IPS-20b (cell line): Measurements from ENCODE around the gene NAGK.
"Not testable (repeated sequence)": the region's sequence is repeated elsewhere in the genome, so short reads cannot be mapped to it uniquely, and the experiment has no call there.

Experiments used
- H3K27ac ChIP-seq: one replicate; pipeline ENCODE4 v1.5.1; 2013; ENCODE audit warnings: low read length
- H3K27me3 ChIP-seq: 2 replicates; pipeline ENCODE4 v1.6.1; 2013; ENCODE audit warnings: mild to moderate bottlenecking, low read length, inconsistent platforms; ENCODE audit not compliant: insufficient read depth
- H3K36me3 ChIP-seq: 2 replicates; pipeline ENCODE4 v1.6.1; 2013; ENCODE audit warnings: low read depth, mild to moderate bottlenecking, inconsistent platforms, low read length, moderate library complexity; ENCODE audit not compliant: insufficient read depth
- H3K4me1 ChIP-seq: 2 replicates; pipeline ENCODE4 v1.6.1; 2013; ENCODE audit warnings: mild to moderate bottlenecking, control low read depth, inconsistent platforms, low read length, moderate library complexity; ENCODE audit not compliant: insufficient read depth
- H3K4me3 ChIP-seq: 2 replicates; pipeline ENCODE4 v1.5.1; 2013; ENCODE audit warnings: mild to moderate bottlenecking, low read length, inconsistent platforms
- H3K9ac ChIP-seq: 2 replicates; pipeline ENCODE4 v1.6.1; 2013; ENCODE audit warnings: low read depth, mild to moderate bottlenecking, inconsistent platforms, low read length, moderate library complexity
- H3K9me3 ChIP-seq: 2 replicates; pipeline ENCODE4 v1.6.1; 2013; ENCODE audit warnings: mild to moderate bottlenecking, low read depth, low read length, inconsistent platforms; ENCODE audit not compliant: insufficient read depth

The NAGK gene

GRCh38 chr2:71068218-71069035 lies at the start of gene NAGK:
Gene NAGK, plus strand, starts transcription at chr2:71068648. Its CDS starts 36 bp downstream, at chr2:71068684.
- Histone ChIP-seq H3K36me3 (peaks cover 23% of the 10 kb centered on the region), H3K27me3 (peaks cover 15% of the 10 kb centered on the region; the same call in 1 of the 2 replicates), H3K4me1 (no peaks in the 10 kb centered on the region), H3K9ac (peak within 1 kb of the TSS; percentile 72; the same call in 1 of the 2 replicates), H3K27ac (peak within 1 kb of the TSS; percentile 6), H3K4me3 (peak within 1 kb of the TSS; percentile 88), H3K9me3 (no peaks in the 10 kb centered on the region)

GRCh38 chr2:71019989-71020388 lies 48.5 kb upstream of the NAGK start:
- not testable (repeated sequence) for H3K9me3 ChIP-seq, H3K27me3 ChIP-seq, H3K4me3 ChIP-seq, H3K4me1 ChIP-seq, H3K9ac ChIP-seq, H3K36me3 ChIP-seq, H3K27ac ChIP-seq

- not testable (repeated sequence) for H3K9ac ChIP-seq, H3K4me1 ChIP-seq, H3K36me3 ChIP-seq, H3K27me3 ChIP-seq, H3K4me3 ChIP-seq, H3K9me3 ChIP-seq, H3K27ac ChIP-seq
Observed at GRCh38 chr2:71021394-71021793, 47.1 kb upstream of the NAGK start.

- H3K27me3 ChIP-seq, H3K4me3 ChIP-seq, H3K9ac ChIP-seq, H3K9me3 ChIP-seq, H3K4me1 ChIP-seq, H3K36me3 ChIP-seq, H3K27ac ChIP-seq: not testable (repeated sequence)
Observed at GRCh38 chr2:71023553-71024243, 44.8 kb upstream of the NAGK start.

DNA sequence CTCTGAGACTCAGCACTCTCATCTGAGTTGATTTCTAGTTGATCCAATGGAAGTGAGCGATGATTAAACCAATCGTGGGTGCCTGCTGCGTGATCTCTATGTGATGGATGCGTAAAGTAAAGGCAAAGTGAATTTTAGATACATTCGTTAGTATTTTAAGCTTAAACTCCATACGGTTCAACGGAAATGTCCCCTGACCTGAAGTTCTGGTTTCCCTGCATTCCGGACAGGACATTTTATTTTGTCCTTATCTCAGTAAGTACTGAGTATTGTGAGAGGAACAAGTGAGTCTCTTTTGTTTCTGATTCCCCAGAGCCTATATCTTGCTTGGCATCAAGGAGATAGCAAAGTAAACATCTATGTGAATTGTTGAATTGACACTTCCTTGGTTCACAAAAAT lies 32.2 kb upstream of the NAGK start:
- not testable (repeated sequence) for H3K27ac ChIP-seq, H3K27me3 ChIP-seq, H3K4me1 ChIP-seq, H3K36me3 ChIP-seq, H3K9me3 ChIP-seq, H3K4me3 ChIP-seq, H3K9ac ChIP-seq

DNA sequence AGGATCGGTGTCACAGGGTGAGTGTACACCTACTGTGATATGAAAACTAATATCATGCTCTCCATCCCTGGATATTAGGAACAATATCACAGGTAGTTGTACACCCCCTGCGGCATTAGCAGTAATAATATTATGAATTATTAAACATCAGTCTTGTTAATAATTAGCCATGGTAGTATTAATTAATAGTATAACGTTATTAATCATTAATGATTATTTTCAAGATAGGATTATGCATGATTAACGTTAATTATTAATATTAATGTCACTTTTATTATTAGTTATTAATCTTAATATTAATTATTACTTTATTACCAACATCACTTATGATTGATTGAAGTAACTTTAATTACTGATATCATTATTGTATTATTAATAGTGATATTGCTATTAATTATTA lies 26.2 kb upstream of the NAGK start:
- no peak overlapping the region for H3K27ac ChIP-seq
- no peaks in the 10 kb centered on the region for H3K4me1 ChIP-seq
- no peak overlapping the region for H3K4me3 ChIP-seq
- no peaks in the 10 kb centered on the region for H3K36me3 ChIP-seq
- no peaks in the 10 kb centered on the region for H3K9me3 ChIP-seq
- H3K9ac ChIP-seq = no peak overlapping the region
- H3K27me3 ChIP-seq = no peaks in the 10 kb centered on the region; the same call in 1 of the 2 replicates

GRCh38 chr2:71043531-71044407 lies 24.7 kb upstream of the NAGK start:
- Histone ChIP-seq H3K36me3 (no peaks in the 10 kb centered on the region), H3K27ac (no peak overlapping the region), H3K27me3 (no peaks in the 10 kb centered on the region; the same call in 1 of the 2 replicates), H3K9me3 (no peaks in the 10 kb centered on the region), H3K9ac (no peak overlapping the region), H3K4me3 (no peak overlapping the region), H3K4me1 (no peaks in the 10 kb centered on the region)

DNA sequence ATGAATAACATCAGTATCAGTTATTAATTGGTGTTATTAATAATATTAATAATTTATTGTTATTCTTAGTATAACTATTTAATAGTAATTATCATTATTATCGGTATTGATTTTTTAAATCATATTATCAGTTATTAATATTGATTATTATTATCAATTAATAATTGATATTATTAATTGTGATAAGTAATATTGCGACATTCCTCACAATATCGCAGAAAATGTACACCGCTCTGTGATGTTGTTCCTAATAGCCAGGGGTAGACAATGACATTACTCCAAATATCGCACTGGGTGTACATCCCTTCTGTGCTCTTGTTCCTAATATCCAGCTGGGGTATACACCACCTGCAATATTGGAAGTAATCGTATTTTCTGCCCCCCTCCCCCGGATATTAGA lies 23.3 kb upstream of the NAGK start:
- Histone ChIP-seq H3K27ac (no peak overlapping the region), H3K4me3 (no peak overlapping the region), H3K36me3 (no peaks in the 10 kb centered on the region), H3K9me3 (no peaks in the 10 kb centered on the region), H3K4me1 (no peaks in the 10 kb centered on the region), H3K9ac (no peak overlapping the region), H3K27me3 (no peaks in the 10 kb centered on the region; the same call in 1 of the 2 replicates)

DNA sequence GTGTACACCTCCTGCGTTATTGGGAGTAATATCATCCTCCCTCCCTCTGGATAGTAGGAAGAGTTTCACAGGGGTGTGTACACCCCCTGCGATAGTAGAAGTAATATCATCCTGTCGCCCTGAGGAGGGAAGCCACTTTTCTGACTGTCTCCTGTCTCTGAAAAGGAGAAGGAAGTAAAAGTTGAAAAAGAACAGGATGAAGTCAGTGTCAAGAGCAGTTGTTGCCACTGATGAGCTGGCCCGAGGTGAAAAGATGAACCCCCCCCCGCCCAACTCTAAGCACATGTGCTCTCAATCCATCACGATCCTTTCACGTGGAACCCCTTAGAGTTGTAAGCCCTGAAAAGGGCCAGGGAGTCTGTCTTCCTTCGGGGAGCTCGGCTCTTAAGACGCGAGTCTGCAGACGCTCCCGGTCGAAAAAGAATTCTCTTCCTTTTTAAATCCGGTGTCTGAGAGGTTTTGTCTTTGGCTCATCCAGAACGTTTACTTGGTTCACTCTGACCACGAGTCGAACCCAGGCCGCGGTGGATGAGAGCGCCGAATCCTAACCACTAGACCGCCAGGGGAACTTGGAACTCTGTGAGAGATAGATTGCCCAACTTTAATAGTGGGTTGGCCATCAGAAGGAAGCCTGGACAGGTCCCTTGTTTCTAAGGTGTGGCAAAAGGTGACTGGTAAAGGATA lies 22.4 kb upstream of the NAGK start:
- Histone ChIP-seq H3K27me3 (no peaks in the 10 kb centered on the region; the same call in 1 of the 2 replicates), H3K4me1 (no peaks in the 10 kb centered on the region), H3K4me3 (no peak overlapping the region), H3K36me3 (no peaks in the 10 kb centered on the region), H3K9me3 (no peaks in the 10 kb centered on the region), H3K9ac (no peak overlapping the region), H3K27ac (no peak overlapping the region)

GRCh38 chr2:71048096-71048495 lies 20.4 kb upstream of the NAGK start:
- Histone ChIP-seq H3K4me3 (no peak overlapping the region), H3K36me3 (no peaks in the 10 kb centered on the region), H3K4me1 (no peaks in the 10 kb centered on the region)

GRCh38 chr2:71049704-71050360 lies 18.6 kb upstream of the NAGK start:
- H3K4me3 ChIP-seq, H3K27ac ChIP-seq, H3K36me3 ChIP-seq, H3K9me3 ChIP-seq, H3K27me3 ChIP-seq, H3K9ac ChIP-seq, H3K4me1 ChIP-seq: not testable (repeated sequence)

More at GRCh38 chr2:71048096-71048495, 20.4 kb upstream of the NAGK start:
- H3K27me3 ChIP-seq = no peaks in the 10 kb centered on the region
- H3K27ac ChIP-seq = no peak overlapping the region
- no peak overlapping the region for H3K9ac ChIP-seq
- H3K9me3 ChIP-seq = no peaks in the 10 kb centered on the region
